Ramos (cell line): ENCODE measurements around the gene NOXO1.

Source experiments
- in situ Hi-C: fragments of 300-500 bp; cut with MboI; formaldehyde crosslinking; loops from one replicate; pipeline ENCODE4 v1.14.3; 2022; ENCODE audit warnings: low sequenced_read_pairs; ENCODE audit not compliant: unreplicated experiment

Gene NOXO1

GRCh38 chr16:2015117-2015946 lies 34.1 kb upstream of the NOXO1 start:
- in situ Hi-C loops, result loop anchor here (25.0 kb wide), 1 partner anchor 497 kb away; the partner anchor contains the start of genes AMDHD2 and ATP6V0C

GRCh38 chr16:2013527-2013926 lies 32.3 kb upstream of the NOXO1 start:
- in situ Hi-C loops, result loop anchor here (25.0 kb wide), 1 partner anchor 499 kb away; the partner anchor contains the start of genes AMDHD2 and ATP6V0C

GRCh38 chr16:2011726-2012125 lies 30.5 kb upstream of the NOXO1 start:
- in situ Hi-C loops, result loop anchor here (25.0 kb wide), 1 partner anchor 501 kb away; the partner anchor contains the start of genes AMDHD2 and ATP6V0C

GRCh38 chr16:2009791-2010510 lies 28.7 kb upstream of the NOXO1 start, which contains the start of gene ZNF598:
Gene ZNF598 (minus strand): TSS chr16:2009821.
- in situ Hi-C loops, result loop anchor here (25.0 kb wide), 1 partner anchor 502 kb away; the partner anchor contains the start of genes AMDHD2 and ATP6V0C

- in situ Hi-C loops, result loop anchor here (25.0 kb wide), 1 partner anchor 503 kb away; the partner anchor contains the start of genes AMDHD2 and ATP6V0C
Observed at GRCh38 chr16:2009164-2009711, 28.0 kb upstream of the NOXO1 start.

GRCh38 chr16:2008631-2009163 lies 27.4 kb upstream of the NOXO1 start:
- in situ Hi-C loops, result loop anchor here (25.0 kb wide), 1 partner anchor 504 kb away; the partner anchor contains the start of genes AMDHD2 and ATP6V0C

- in situ Hi-C loops, result loop anchor here (25.0 kb wide), 1 partner anchor 504 kb away; the partner anchor contains the start of genes AMDHD2 and ATP6V0C
Observed at GRCh38 chr16:2008009-2008526, 26.8 kb upstream of the NOXO1 start.

- in situ Hi-C loops, result loop anchor here (25.0 kb wide), 1 partner anchor 505 kb away; the partner anchor contains the start of genes AMDHD2 and ATP6V0C
Observed at GRCh38 chr16:2007081-2007836, 26.0 kb upstream of the NOXO1 start.

GRCh38 chr16:2006317-2006716 lies 25.0 kb upstream of the NOXO1 start:
- in situ Hi-C loops, result loop anchor here (25.0 kb wide), 1 partner anchor 506 kb away; the partner anchor contains the start of genes AMDHD2 and ATP6V0C

- in situ Hi-C loops, result loop anchor here (25.0 kb wide), 1 partner anchor 507 kb away; the partner anchor contains the start of genes AMDHD2 and ATP6V0C
Observed at GRCh38 chr16:2005646-2006045, 24.4 kb upstream of the NOXO1 start.

- in situ Hi-C loops, result loop anchor here (25.0 kb wide), 1 partner anchor 507 kb away; the partner anchor contains the start of genes AMDHD2 and ATP6V0C
Observed at GRCh38 chr16:2004795-2005517, 23.7 kb upstream of the NOXO1 start.

GRCh38 chr16:2003827-2004641 lies 22.8 kb upstream of the NOXO1 start:
- in situ Hi-C loops, result loop anchor here (25.0 kb wide), 1 partner anchor 508 kb away; the partner anchor contains the start of genes AMDHD2 and ATP6V0C

GRCh38 chr16:2003231-2003826 lies 22.1 kb upstream of the NOXO1 start:
- in situ Hi-C loops, result loop anchor here (25.0 kb wide), 1 partner anchor 509 kb away; the partner anchor contains the start of genes AMDHD2 and ATP6V0C

- in situ Hi-C loops, result loop anchor here (25.0 kb wide), 1 partner anchor 510 kb away; the partner anchor contains the start of genes AMDHD2 and ATP6V0C
Observed at GRCh38 chr16:2002406-2003230, 21.3 kb upstream of the NOXO1 start.

GRCh38 chr16:2001456-2002355 lies 20.4 kb upstream of the NOXO1 start:
- in situ Hi-C loops, result loop anchor here (25.0 kb wide), 1 partner anchor 511 kb away; the partner anchor contains the start of genes AMDHD2 and ATP6V0C
